ENCODE measurements around the gene APC2.

DNA sequence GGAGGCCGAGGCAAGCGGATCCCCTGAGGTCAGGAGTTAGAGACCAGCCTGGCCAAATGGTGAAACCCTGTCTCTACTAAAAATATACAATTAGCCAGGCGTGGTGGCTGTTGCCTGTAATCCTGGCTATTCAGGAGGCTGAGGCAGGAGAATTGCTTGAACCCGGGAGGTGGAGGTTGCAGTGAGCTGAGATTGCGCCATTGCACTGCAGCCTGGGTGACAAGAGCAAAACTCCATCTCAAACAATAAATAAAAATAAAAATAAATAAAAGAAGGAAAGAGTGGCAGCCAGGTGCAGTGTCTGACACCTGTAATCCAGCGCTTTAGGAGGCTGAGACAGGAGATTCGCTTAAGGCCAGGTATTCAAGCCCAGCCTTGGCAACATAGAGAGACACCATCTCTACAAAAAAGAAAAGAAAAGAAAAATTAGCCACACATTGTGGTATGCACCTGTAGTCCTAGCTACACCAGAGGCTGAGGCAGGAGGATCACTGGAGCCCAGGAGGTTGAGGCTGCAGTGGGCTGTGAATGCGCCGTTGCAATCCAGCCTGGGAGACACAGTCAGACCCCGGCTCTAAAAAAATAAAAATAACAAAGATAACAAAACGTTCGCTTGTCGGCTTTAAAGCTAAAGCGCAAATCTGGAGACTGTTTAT lies 52.6 kb downstream of the APC2 start:
- TF ChIP-seq POLR2AphosphoS5 (IDR thresholded peaks at IDR 0.05; ENCODE audit: borderline replicate concordance, low read depth, low read length) (no peak), FOXP2 (optimal IDR thresholded peaks at IDR 0.05; ENCODE audit: control extremely low read depth, extremely low read length, insufficient read depth) (no peak)

Data from SK-N-MC (cell line).